Measurements from ENCODE around the gene SFSWAP.

- TF ChIP-seq CTCF (IDR thresholded peaks at IDR 0.05), result no peak
- no peak for TF ChIP-seq POLR2A (IDR thresholded peaks at IDR 0.05)
Observed at GRCh38 chr12:131797588-131797934, 86.7 kb downstream of the SFSWAP start.
